ENCODE data around the gene COPS8.

DNA sequence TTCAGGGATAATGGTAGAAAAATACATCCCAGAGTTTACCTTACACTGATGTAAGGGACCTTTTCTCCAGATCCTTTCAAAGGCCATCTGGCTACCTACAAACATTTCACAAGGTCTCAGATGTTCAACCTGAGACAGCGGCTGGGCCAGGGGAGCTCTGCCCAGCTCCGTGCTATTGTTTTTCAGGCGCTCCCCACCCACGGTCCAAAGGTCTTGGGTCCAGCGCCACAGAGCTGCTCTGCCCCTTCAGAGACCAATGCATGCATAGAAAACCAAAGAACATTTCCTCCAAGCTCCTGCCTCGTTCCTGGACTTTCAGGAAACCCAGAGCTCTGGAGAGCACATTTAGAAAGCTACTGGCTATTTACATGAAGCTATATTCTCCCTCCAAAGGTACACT lies 40.3 kb downstream of the COPS8 start:
- TF ChIP-seq, protein P1, sequence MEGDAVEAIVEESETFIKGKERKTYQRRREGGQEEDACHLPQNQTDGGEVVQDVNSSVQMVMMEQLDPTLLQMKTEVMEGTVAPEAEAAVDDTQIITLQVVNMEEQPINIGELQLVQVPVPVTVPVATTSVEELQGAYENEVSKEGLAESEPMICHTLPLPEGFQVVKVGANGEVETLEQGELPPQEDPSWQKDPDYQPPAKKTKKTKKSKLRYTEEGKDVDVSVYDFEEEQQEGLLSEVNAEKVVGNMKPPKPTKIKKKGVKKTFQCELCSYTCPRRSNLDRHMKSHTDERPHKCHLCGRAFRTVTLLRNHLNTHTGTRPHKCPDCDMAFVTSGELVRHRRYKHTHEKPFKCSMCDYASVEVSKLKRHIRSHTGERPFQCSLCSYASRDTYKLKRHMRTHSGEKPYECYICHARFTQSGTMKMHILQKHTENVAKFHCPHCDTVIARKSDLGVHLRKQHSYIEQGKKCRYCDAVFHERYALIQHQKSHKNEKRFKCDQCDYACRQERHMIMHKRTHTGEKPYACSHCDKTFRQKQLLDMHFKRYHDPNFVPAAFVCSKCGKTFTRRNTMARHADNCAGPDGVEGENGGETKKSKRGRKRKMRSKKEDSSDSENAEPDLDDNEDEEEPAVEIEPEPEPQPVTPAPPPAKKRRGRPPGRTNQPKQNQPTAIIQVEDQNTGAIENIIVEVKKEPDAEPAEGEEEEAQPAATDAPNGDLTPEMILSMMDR (IDR thresholded peaks at IDR 0.05), result no peak
- TF ChIP-seq POLR2AphosphoS5 (IDR thresholded peaks at IDR 0.05) (no peak), POLR2A (IDR thresholded peaks at IDR 0.05) (no peak), EP300 (IDR thresholded peaks at IDR 0.05) (no peak)

Data from upper lobe of left lung (tissue), 4 donors.